HG02763 (cell line): ENCODE data around the gene ZC2HC1B.

Experiments
- ATAC-seq: cut with Tn5 transposase; IDR thresholded peaks from one replicate; pipeline ENCODE4 v1.9.1; 2021; ENCODE audit warnings: mild to moderate bottlenecking, moderate library complexity; ENCODE audit not compliant: unreplicated experiment

The ZC2HC1B gene

DNA sequence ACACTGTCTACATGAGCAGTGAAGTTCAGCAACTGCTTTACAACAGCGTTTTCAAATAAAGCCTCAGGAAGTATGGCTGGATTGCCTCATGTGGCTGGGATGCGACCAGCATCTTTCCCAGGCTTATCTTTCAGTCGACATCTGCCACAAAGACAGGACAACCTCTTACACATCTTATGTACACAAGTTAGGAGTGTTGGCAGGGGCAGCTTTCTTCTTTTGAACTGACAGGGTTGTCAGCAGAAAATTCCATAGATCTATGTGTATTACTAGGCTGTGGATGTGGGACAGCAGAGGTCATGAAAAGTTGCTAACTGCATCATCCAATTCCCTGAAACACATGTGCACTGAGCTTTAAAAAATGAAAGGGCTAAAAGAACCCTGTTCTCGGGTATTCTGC, 95.7 kb downstream of the ZC2HC1B start:
- ATAC-seq, result no peak

- ATAC-seq, result no peak
Observed at GRCh38 chr6:143961066-143961465, 96.8 kb downstream of the ZC2HC1B start.

- ATAC-seq, result no peak
Observed at GRCh38 chr6:143961886-143962878, 97.9 kb downstream of the ZC2HC1B start.

DNA sequence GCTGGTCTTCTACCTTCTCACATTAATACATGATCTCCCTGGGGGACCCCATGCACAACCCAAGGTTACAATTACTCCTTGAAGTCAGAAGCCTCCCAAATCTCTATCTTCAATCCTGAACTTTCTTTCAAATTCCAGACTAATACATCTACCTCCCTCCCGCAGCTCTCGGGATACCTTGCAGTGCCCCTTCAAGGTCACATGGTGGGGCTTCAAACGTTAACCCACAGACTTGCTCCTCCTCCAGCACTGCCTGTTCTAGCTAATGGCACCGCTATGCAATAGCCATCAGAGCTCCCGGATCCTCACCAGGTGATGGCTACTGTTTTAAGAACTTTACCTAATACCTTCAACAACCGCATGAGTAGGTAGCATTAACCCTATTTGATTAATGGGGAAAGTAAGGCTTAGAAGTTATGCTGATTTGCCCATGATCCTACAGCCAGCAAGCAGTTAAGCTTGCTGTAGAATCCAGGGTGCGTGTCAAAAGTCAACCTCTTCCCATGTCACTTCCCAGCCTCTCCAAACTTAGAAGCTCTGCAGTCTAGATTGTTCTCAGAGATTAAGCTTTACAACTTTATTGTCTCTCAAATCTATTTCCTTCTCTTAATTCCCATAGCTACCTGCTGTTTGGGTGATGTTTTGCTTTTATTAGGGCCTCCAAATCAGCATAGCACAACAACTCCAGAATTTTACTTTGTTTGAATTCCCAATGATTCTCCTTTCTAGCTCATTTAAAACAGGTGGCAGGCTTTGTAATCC, 99.1 kb downstream of the ZC2HC1B start:
- ATAC-seq, result no peak

GRCh38 chr6:143964674-143965081, 100.4 kb downstream of the ZC2HC1B start:
- no peak for ATAC-seq

GRCh38 chr6:143965503-143966171, 101.4 kb downstream of the ZC2HC1B start:
- ATAC-seq, result no peak

DNA sequence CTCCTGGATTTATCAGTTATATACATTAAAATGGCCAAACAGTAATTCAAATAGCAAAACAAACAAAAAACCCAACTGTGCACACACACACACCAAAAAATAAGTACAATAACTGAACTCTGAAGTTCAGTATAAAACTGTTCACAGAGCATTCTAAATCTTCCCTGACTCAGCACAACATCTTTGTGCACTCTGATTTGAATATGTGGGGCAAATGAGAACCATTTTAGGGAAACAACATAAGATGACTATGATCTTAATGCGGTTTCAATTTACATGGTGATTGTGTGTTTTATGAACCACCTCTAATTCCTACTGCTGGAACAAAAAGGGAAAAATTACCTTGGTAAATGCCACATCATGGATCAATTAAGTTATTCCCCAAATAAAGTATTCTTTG, 102.0 kb downstream of the ZC2HC1B start:
- ATAC-seq, result no peak

DNA sequence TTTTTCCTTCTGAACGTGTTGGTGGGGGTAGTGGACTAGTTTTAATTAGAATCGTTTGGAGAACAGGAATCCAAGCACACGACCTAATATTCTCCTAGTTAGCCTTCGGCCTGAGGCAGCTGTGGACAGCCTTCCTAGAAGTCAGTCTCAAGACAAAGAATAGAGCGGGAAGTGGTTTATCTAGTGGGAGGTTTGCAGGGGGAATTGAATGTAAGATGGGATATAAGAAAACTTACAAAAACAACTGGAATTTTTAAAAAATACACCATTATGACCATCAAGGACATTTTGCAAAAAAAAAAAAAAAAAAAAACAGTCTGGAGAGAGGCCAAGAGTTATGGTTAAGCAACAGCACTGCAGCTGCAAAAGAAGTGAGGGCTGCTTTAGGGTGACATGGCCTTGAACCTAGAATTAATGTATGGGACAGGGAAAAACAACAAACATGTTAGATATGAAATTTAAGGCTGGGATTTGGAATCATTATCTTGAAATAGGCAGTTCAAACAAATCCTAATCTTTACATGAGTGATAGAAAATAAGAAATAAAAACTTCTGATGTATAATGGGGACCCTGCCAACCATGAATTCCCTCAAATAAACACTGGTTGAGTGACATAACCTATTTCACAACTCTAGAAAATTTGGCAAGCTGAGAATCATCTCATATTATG, 103.6 kb downstream of the ZC2HC1B start:
- ATAC-seq, result no peak

GRCh38 chr6:143969077-143969476, 104.8 kb downstream of the ZC2HC1B start:
- ATAC-seq, result no peak

GRCh38 chr6:143970456-143971218, 106.4 kb downstream of the ZC2HC1B start:
- ATAC-seq, result no peak

- no peak for ATAC-seq
Observed at GRCh38 chr6:143971482-143972205, 107.4 kb downstream of the ZC2HC1B start.

DNA sequence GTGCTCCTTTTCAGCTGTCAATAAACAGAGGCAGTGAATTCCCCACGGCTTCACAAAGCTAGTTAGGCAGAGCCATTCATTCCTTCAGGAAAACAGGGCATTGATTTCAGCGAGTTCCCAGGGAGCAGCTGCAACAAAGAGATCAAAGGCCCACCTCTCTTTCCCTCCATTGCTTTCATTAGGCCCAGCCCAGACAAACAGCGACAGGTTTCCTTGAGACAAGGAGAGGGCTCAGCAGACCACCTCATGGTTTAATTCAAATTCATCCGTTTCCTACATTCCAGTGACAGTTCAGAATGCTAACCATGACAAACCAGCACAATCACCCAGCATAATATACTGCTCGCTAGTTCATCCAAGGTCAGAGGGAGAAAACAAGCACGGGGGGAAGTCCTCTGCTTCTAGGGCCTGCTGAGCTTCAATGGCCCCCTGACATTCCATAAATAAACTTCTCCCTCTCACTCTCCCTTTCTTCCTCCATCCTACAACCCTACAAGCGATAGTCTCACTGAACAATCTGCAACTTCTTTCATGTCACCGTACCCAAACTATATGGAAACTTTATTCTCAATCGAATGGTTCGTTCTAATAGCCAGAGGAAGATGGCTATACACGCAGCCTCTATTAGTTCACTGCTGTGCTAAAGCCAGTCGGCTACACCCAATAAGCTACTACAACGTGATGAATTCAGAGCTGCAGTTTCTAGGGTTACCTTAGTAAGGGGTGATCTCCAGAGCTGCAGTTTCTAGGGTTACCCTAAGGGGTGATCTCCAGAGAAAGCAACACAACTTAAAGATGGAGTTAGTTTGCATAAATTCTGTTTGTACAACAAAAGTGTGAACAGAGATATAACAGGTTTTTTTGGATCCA, 109.1 kb downstream of the ZC2HC1B start:
- no peak for ATAC-seq

GRCh38 chr6:143974089-143974488, 109.8 kb downstream of the ZC2HC1B start:
- ATAC-seq, result no peak

DNA sequence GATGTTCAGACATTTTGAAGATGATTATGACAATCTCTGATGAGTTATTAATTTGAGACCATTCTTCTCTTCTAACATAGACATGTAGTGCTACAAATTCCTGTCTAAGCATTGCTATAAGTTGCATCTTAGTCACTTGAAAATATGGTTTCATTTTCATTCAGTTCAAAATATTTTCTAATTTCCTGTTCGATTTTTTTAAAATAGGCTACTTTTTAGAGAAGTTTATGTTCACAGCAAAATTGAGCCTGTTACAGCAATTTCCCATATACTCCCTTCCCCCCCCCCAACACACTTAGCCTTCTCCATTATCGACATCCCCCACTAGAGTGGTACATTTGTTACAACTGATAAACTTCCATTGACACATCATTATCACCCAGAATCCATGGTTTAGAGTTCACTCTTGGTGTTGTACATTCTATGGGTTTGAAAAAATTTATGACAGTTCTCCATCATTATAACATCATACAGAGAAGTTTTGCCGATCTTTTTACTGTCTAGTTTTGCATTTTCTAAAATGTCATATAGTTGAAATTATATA, 112.6 kb downstream of the ZC2HC1B start:
- ATAC-seq, result no peak

- no peak for ATAC-seq
Observed at GRCh38 chr6:143980921-143981320, 116.6 kb downstream of the ZC2HC1B start.

DNA sequence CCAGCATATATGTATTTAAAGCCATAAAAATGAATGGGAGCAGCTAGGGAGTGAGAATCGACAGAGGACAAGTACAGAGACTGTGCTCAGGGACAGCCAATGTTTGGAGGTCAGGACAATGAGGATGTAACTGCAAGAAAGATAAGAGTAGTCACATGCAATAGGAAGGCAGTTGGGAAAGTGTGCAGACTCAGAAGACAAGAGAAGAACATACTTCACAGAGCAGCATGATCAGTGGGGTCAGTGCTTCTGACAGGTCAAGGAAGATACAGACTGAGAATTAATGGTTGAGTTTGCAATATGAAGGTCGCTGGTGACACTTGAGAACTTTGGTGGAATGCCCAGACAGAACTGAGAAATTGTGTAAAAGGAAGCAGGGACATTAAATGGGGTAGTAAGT, 118.7 kb downstream of the ZC2HC1B start:
- ATAC-seq, result no peak

GRCh38 chr6:143984666-143985065, 120.4 kb downstream of the ZC2HC1B start:
- no peak for ATAC-seq

- ATAC-seq, result no peak
Observed at GRCh38 chr6:143986463-143987065, 122.3 kb downstream of the ZC2HC1B start.
